NCI-H2107 treated with DMSO at 0.1 percent for 48 hours (cell line): ENCODE data around the gene C11orf58.

Experiments used
- DNase-seq: peaks from one replicate; lab custom pipeline; 2025; ENCODE audit not compliant: unreplicated experiment; lab: John Stamatoyannopoulos, UW

C11orf58 gene

GRCh38 chr11:16738193-16738946, at the start of gene C11orf58:
C11orf58 (plus strand) TSS chr11:16738647; CDS start chr11:16738779, 132 bp downstream.
- peak; percentile 97 for DNase-seq

GRCh38 chr11:16690086-16690485, 48.4 kb upstream of the C11orf58 start:
- no peak for DNase-seq

GRCh38 chr11:16703795-16704194, 34.7 kb upstream of the C11orf58 start:
- no peak for DNase-seq

GRCh38 chr11:16713594-16713993, 24.9 kb upstream of the C11orf58 start:
- DNase-seq: no peak

- DNase-seq: no peak
Observed at GRCh38 chr11:16722581-16723344, 15.7 kb upstream of the C11orf58 start.

- DNase-seq: no peak
Observed at GRCh38 chr11:16727806-16728205, 10.6 kb upstream of the C11orf58 start.

GRCh38 chr11:16737818-16738192, 642 bp upstream of the C11orf58 start:
- peak; percentile 57 for DNase-seq

GRCh38 chr11:16738947-16739815, 734 bp downstream of the C11orf58 start:
- DNase-seq: peak; percentile 21

- no peak for DNase-seq
Observed at GRCh38 chr11:16741473-16741872, 3.0 kb downstream of the C11orf58 start.

GRCh38 chr11:16743478-16743877, 5.0 kb downstream of the C11orf58 start:
- DNase-seq: no peak

GRCh38 chr11:16744128-16744725, 5.8 kb downstream of the C11orf58 start:
- DNase-seq: no peak

- no peak for DNase-seq
Observed at GRCh38 chr11:16745950-16746605, 7.6 kb downstream of the C11orf58 start.

GRCh38 chr11:16749092-16749491, 10.6 kb downstream of the C11orf58 start:
- no peak for DNase-seq

GRCh38 chr11:16749666-16750065, 11.2 kb downstream of the C11orf58 start:
- no peak for DNase-seq

GRCh38 chr11:16750417-16750816, 12.0 kb downstream of the C11orf58 start:
- no peak for DNase-seq

GRCh38 chr11:16758382-16759024, 20.1 kb downstream of the C11orf58 start:
- DNase-seq: no peak

GRCh38 chr11:16759857-16760508, 21.5 kb downstream of the C11orf58 start:
- DNase-seq: no peak

- DNase-seq: no peak
Observed at GRCh38 chr11:16763746-16764145, 25.3 kb downstream of the C11orf58 start.

- no peak for DNase-seq
Observed at GRCh38 chr11:16764888-16765287, 26.4 kb downstream of the C11orf58 start.
